ENCODE results near the gene COQ10A.

COQ10A gene

DNA sequence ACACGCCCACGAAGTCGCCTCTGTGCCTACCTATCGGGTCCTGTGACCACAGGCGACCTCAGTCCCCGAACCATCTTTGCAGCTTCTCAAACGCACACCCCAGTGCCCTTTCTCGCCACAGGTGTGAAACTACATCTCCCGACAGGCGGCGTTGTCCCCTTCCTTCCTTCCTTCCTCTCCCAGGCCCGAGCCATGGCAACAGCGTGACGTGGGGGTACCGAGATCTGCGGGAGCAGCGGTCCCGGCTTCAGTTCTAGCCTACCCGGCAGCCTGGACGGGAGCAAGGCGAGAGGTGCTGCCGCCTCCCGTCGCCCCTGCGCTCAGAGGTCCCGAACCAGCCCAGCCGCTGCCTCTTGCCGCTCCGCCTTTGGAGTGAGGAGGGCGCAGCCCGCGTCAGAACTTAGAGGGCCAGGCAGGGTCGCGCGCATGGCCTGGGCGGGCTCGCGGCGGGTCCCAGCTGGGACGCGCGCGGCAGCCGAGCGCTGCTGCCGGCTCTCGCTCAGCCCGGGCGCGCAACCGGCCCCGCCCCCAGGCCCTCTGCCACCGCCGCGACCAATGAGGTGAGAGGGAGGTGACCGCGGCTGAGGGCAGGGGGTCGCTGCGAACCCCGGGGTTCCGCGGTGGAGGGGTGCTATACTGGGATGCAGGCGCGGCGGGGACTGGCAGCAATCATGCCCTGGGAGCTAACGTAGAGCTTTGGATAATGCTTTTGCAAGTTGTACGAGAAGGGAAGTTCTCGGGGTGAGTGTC lies at the start of gene COQ10A:
COQ10A (plus strand) TSS at position 250 of the 750 bp plus-strand sequence; CDS start at position 427, 177 bp downstream.
- peak; percentile 92 for DNase-seq

DNA sequence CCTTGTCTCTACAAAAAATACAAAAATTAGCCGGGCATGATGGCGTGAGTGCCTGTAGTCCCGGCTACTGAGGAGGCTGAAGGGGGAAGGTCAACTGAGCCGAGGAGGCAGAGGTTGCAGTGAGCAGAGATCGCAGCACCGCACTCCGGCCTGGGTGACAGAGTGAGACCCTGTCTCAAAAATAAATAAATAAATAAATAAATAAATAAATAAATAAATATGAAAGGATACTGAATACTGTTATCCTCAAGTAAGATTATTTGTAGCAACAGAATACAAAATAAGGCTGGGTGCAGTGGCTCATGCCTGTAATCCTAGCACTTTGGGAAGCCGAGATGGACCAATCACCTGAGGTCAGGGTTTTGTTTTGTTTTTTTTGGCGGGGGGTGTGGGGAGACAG lies 46.9 kb upstream of the COQ10A start:
- DNase-seq: no peak

DNA sequence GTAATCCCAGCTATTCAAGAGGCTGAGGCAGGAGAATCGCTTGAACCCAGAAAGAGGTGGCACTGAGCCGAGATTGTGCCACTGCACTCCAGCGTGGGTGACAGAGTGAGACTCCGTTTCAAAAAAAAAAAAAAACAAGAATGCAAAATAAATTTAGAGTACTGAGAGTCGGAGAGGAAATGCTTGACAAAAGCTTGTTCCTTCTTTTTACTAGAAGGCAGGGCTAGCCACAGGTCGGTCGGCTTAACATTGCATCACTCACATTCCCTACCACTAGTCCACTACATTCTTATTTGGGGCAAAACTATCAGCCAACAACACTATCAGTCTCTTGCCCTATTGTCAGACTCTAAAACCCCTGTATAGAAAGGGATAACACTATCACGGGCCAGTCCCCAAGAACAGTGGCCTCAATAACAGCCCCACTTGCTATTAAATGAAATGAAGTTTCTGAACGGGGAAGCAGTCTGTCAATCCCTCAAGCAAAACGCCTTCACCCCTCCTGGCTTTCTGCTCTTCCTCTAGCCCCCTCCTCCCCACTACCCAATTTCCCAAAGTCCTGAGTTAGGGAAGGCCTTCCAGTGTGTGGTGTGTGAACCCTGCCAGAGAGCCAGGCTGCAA lies 46.0 kb upstream of the COQ10A start:
- DNase-seq: peak; percentile 73

DNA sequence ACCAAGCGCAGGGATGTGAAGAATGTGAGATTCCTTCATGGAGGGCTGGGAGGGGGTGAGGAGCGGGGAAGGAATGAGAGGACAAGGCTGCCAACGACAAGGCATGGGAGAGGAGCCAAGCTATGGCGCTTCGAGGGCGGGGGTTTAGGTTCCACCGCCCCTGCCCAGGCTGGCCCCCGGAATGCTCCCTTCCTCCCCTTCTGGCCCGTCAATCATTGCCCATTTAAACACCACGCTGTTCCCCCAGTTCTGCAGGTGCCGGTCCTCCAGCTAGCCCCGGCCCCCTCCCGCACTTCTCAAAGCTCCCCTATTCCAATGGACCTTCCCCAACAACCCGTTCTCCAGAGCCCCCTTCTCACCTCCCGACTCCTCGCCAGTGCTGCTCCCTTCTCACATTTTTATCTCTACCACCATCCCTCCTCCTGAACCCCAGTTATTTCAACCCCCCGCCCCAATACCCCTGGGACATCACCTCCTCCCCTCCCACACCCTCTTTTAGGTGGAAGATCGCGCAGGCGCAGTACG lies 45.4 kb upstream of the COQ10A start:
- DNase-seq: peak; percentile 34

DNA sequence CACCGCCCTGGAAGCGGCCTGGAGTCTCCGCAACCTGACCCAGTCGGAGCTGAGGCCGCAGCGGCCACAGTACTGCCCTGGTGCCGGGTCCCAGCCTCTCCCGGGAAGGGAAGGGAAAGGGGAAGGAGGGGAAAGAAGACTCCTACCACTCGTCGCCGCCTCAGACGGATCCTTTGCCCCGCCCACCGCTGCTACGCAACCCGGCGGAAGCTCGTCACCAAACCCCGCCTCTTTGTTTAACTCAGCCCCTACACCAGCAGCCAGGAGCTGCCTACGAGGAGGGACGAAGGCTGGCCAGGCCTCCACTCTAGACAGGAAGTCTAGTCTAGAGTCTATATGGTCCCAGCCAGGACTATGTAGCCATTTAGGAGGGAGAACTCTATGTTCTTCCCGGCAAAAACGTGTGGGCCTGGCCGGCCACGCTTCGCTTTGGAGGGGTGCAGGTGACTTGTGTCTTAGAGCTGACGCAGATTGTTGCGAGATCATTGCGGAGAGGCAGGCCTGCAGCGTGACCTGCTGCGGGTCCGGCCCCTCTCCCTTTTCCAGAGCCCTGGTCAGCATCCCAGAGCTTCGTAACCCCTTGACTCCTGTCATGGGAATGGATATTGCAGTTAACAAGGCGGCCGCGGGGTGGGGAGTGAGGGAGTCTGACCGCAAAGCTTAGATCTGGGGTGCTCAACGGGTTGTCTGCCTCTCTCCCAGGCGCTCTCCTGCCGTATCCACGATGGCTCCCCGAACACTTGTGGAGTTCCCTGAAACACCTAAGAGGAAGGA lies 44.8 kb upstream of the COQ10A start, which contains the start of gene RNF41:
RNF41 (minus strand) TSS at position 166 of the 774 bp plus-strand sequence. CDS start 7,875 bp downstream, outside the sequence.
- DNase-seq: peak; percentile 96

DNA sequence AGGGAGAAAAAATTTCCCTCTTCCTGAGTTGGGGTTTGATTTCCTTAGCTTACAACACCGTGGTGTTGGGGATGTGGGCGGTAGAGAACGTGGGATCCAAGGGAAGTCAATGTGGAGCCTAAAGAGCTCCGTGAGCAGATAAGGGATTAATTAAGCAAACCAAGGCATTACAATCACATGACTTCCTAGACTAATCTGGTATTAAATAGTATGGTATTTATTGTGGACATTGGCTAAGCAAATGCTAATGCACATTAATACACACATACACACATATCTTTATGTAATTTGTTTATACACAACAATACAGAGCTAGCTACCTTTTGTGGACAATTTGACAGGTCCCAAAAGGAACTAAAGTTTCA lies 44.2 kb upstream of the COQ10A start:
- peak; percentile 60 for DNase-seq

DNA sequence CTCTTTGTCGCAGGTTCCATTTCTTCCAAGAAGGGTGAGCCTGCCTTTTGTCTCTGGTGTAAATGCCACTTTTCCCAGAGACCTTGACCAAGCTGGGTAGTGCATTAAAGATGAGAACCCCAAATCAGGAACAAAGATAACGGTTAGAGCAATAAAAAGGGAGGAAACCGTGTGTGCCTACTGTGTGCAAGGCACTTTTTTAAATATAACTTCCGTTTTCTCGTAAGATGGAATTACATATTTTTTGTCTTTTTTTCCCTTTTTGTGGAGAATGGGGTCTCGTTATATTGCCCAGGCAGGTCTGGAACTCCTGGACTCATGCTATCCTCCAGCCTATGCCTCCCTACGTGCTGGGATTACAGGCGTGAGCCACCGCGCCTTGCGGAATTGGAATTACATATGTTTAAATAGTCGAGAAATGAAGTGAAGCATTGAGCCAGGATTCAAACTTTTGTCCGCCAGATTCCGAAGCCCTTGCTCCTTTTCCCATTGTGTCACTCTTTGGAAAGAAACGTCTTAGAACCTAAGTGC lies 43.1 kb upstream of the COQ10A start:
- DNase-seq: no peak

DNA sequence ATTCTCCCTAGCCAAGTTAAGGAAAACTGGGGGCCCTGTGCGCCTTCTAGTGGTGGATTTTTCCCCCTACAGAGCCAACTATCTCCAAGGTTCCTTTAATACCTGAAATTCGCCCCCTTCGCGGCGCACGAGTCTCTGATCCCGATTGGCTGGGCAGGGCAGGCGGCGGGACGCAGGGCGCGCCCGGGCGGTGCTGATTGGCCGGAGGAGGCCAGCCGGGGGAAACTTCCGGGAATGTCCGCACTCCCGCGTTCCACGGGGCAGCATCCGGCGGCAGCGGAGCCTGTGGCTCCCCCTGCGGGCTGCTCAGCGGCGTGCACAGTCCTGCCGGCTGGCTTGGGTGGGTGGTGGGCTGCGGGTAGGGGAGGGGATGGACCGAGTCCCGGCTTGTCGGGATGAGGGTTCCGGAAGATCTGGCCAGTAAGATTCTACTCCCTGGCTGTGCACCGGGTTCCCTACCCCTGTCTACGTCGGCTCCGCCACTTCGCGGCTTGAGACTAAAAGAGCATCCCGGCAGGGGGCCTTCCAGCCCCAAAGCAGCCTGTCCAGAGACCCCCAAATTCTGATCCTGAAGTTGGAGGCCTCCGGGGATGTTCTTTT lies 42.5 kb upstream of the COQ10A start, which contains the start of gene NABP2:
NABP2 (plus strand) TSS at position 241 of the 600 bp plus-strand sequence. CDS start 515 bp downstream, outside the sequence.
- DNase-seq: peak; percentile 97

DNA sequence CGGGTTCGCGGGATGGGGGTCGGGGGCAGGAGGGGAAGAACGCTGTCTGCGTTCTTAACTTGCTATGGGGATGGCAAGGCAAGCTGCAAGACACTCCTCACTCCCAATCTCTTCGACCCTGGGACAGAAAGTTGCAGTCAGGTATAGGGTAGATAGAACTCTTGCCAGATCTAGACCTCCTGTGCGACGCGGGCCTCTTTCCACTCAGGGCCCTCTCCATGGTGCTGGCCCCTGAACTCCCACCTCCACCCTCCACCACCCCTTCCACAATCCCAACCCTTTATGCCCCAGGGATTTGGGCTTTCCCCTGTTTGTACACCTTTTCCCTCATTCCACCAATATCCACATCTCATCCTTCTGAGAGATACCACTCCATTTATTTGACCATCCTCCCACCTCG lies 41.8 kb upstream of the COQ10A start:
- no peak for DNase-seq

DNA sequence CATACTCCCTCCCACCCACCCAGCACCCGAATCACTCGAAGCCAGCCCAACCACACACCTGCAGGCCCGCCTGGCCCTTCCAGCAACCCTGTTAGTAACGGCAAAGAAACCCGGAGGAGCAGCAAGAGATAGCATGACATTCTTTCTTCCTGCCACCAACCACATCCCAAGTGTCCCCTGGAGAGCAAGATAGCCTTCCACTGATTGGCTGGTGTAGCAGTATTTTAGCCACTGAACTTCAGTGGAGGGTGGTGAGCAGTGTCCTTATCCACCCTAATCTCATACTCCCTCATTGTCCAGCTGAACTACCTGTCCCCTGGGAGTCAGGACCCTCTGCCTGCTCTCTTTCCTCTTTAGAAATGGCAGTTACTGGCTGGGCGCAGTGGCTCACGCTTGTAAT lies 37.7 kb upstream of the COQ10A start:
- DNase-seq: no peak

DNA sequence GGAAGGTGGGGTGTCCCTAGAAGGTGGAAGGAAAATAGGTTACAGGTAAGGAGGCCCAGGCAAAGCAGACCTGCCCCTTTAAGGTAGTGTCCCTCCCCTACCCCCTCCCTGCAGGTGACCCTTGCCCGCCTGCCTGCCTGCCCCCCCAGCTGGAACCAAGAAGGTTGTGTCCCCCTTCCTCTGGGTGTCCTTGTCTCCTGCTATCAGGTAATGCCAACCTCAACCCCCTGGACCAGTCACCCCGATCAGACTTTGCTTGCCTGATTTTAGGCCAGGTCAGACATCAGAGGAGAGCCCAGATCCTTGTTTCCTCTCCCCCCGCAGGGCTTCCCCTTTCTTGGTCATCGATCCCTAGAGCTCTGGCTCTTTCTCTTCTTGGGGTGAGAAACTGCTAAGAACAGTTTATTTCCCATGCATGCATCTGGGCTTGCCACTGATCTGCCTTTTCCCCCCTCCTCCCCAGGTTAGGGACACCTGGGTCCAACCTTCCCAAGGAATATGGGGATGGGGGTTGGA lies 36.8 kb upstream of the COQ10A start, which contains the start of gene SLC39A5:
SLC39A5 (plus strand) TSS at position 136 of the 516 bp plus-strand sequence. CDS start 1,224 bp downstream, outside the sequence.
- DNase-seq: no peak

DNA sequence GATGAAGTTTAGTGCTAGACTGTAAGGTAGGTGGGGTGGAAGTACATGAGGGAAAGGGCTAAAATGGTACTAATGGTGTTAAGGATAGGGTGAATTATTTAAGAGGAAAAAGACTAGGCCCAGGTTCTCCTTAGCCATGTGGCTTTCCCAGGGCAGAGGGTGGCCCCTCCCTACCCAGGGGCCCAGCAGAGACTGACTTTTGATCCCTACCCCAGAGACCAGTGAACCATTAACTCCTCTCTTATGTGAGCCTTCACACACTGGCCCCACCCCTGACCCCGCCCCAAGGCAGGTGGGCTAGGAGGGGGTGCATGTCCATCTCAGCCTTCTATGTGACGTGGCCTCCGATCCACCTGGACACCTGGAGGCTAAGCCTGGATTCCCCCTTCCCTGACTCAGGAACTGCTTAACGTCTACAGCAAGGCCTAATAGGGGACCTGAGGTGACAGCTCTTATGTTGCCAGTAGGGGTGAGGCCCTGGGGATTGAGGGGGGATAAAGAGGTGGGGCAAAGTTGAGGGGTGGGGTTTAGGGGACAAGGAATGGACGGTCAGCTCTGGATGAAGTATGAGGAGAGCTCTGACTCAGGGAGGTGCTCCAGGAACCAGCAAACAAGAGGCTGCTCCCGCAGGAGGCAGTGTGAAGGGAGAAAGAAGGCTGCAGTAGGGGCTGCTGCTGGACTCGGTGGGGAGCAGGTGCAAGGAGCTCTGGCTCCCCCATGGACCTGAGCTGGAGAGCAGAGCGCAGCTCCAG lies 36.1 kb upstream of the COQ10A start:
- DNase-seq: no peak

DNA sequence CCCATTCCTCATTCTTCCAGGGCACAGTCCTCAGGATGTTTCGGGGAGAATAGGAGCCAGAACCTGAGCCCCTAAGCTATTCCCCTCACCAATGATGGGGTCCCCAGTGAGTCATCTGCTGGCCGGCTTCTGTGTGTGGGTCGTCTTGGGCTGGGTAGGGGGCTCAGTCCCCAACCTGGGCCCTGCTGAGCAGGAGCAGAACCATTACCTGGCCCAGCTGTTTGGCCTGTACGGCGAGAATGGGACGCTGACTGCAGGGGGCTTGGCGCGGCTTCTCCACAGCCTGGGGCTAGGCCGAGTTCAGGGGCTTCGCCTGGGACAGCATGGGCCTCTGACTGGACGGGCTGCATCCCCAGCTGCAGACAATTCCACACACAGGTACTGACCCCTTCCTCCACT lies 35.6 kb upstream of the COQ10A start:
- no peak for DNase-seq

DNA sequence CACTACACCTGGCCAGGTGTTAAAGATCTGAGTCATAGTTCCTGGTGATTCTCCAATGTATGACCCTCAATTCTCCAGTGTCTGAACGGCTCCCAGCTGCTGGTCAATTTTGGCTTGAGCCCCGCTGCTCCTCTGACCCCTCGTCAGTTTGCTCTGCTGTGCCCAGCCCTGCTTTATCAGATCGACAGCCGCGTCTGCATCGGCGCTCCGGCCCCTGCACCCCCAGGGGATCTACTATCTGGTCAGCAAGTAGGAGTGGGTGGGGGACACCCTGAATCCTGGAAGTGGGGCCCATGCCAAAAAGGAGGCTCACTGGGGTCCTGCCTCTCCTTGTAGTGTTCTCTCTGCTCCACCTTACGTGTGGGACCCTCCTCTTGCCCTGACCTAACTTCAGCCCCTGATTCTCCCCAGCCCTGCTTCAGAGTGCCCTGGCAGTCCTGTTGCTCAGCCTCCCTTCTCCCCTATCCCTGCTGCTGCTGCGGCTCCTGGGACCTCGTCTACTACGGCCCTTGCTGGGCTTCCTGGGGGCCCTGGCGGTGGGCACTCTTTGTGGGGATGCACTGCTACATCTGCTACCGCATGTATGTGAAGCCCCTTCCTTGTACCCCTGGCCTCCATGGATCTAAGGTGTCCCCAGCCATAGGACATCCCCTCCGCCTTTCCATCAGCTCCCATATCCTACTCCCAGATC lies 31.9 kb upstream of the COQ10A start:
- no peak for DNase-seq

DNA sequence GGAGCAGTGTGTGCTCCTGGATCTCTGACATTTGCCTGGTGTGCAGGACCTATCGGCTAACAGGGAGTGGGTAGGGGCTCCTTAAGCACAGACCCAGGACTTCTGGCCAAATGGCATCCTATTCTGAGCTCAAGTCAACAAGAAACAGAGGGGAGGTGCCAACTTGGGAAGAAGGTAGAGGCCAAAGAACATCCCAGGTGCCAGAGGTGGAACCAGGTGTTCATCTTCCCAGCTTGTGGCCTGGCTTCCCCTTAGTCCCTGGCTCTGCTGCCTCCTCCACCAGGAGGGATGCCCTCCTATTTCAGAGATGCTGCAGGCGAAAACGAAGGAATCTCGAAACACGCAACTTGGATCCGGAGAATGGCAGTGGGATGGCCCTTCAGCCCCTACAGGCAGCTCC lies 30.7 kb upstream of the COQ10A start:
- DNase-seq: no peak

DNA sequence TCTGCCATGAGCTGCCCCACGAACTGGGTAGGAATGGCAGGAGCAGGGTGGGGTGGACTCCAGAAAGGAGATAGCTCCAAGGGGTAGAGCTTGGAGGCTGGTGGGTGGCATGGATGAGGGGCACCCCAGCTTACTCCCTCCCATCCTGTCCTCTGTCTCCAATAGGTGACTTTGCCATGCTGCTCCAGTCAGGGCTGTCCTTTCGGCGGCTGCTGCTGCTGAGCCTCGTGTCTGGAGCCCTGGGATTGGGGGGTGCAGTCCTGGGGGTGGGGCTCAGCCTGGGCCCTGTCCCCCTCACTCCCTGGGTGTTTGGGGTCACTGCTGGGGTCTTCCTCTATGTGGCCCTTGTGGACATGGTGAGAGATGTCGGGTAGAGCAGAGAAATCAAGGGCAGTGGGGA lies 29.8 kb upstream of the COQ10A start:
- DNase-seq: no peak

DNA sequence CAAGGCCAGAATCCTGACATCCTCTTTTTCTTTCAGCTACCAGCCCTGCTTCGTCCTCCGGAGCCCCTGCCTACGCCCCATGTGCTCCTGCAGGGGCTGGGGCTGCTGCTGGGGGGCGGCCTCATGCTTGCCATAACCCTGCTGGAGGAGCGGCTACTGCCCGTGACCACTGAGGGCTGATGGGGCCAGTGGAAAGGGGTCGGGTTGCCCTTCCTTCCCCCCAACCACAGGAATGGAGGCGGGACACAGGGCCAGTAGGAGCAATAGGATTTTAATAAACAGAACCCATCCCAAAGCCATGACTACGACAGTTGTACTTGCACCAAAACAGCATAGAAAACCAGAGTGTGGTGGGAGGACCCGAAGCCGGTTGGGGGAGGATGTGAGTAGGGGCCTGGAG lies 29.2 kb upstream of the COQ10A start:
- DNase-seq: no peak

DNA sequence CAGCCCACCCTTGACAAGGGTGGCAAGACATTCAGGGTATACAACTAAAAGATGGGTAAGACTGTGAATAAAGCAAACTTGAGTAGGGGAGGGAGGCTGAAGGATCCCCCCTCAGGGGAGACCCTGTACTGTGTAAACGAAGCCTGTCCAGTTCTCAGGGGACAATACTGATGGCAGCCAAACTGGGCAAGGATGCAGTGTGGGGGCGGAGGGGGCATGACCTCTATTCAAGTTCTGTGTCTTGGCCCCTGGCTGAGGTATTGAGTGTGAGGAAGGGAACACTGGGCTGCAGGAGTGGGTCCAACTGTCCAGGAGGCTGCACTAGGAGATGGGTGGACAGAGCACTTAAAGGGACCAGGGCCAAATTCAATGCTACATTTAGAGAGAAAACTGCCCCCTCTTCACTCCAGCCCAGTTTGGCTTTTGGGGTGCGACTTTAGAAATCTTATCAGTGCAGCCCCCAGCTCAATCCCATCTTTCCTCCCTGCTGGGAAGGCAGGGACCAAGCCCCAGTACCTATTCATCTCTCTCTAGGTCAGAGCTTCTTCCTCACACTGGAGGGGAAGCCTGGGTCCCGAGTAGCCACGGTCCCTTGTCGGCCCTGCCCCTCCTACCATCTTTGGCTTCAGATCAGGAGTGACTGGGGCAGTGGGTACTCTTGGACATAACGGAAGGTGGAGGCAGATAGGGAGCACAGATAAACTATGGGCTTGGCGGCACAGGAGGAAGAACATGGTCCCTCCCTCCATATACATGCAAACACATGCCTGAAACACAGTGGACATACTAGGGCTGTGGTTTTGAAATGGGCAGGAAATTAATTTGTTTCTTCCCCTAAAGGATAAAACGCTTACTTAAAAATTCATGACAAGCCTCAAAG lies 25.1 kb upstream of the COQ10A start:
- peak; percentile 49 for DNase-seq

DNA sequence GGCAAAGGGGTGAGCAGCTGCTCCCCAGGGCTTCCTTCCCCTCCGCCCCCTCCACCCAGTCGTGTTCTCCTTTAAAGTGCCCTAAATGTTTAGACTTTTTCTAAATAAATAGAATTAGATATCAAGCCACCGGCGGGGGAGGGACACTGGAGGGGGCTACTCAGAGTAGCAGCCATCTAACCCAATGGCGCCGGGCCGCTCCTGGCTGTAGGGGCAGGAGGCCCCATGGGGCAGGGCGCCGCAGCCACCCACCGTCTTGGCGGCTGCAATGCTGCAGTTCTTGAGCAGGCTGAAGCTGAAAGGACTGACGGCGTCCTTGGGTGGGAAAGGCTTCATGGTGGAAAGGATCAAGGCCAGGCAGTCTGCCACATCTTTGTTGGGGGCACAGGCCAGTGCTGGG lies 23.8 kb upstream of the COQ10A start:
- no peak for DNase-seq

DNA sequence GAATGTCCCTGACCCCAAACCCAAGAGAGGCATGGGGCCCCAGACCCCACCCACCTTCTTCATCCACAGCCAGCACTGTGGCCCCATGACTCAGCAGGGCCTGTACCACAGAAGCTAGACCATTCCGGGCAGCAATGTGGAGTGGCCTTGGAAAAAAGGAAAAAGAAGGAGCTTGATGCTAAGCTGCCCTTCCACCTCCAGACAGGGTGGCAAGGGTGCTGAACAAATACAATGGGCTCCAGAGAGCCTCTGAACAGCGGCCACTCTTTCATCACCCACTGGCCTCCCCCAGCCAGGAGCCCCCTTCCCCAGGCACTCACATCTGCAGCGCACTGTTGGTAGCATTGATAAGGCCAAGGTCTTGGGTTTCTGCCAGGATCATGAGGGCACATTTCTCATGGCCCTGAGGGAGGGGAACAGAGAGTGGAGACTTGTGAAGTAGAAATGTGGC lies 23.0 kb upstream of the COQ10A start:
- peak; percentile 98 for DNase-seq

All from hematopoietic multipotent progenitor cell treated with erythropoietin and hydrocortisone succinate and interleukin-3 and kit ligand, for 8 days (in vitro differentiated cells).